H1 (cell line): ENCODE measurements around the gene SH3RF3. TPM values are rescaled to one million over a fixed set of nuclear protein-coding genes. Genes with fewer than 3 reads are reported as not detected.

Experiments used
- CTCF ChIA-PET: fragments of 300-600 bp; sonication (Branson Sonifier 250); formaldehyde crosslinking; loops from one replicate; lab custom pipeline; 2021; ENCODE audit not compliant: partially characterized antibody; lab: Charles Lee
- POLR2A ChIA-PET: fragments of 300-600 bp; sonication (Branson Sonifier 250); formaldehyde crosslinking; loops from one replicate; lab custom pipeline; 2021; ENCODE audit warnings: inconsistent platforms; ENCODE audit not compliant: partially characterized antibody; lab: Charles Lee
- DNase-seq, 2 experiments: peaks; one replicate each; pipeline versions ENCODE4 v3.0.0 to v3.0.0-alpha.2; 2010 to 2022; ENCODE audit warnings: low spot score in 2 of 2, low read depth in 1 of 2, mixed read lengths in 1 of 2
- FAIRE-seq: peaks from 2 replicates; lab custom pipeline; 2011; peaks lifted over from hg19 to GRCh38; lab: Jason Lieb, UNC
- H2AFZ ChIP-seq: 2 replicates; pipeline ENCODE4 v1.8.1; 2012; ENCODE audit warnings: low read length, inconsistent platforms
- H2AK5ac ChIP-seq: 2 replicates; pipeline ENCODE4 v1.6.1; 2013; ENCODE audit warnings: low read depth, low read length
- H2BK120ac ChIP-seq: replicated peaks from 2 replicates; pipeline ENCODE3; 2013; ENCODE audit warnings: low read depth, low read length, inconsistent platforms
- H2BK12ac ChIP-seq: 2 replicates; pipeline ENCODE4 v1.6.1; 2013; ENCODE audit warnings: low read depth, low read length
- H2BK15ac ChIP-seq: 2 replicates; pipeline ENCODE4 v1.6.1; 2013; ENCODE audit warnings: low read length
- H2BK20ac ChIP-seq: 2 replicates; pipeline ENCODE4 v1.6.1; 2013; ENCODE audit warnings: low read length
- H2BK5ac ChIP-seq: 2 replicates; pipeline ENCODE4 v1.6.1; 2013; ENCODE audit warnings: low read depth, low read length
- H3K14ac ChIP-seq: 2 replicates; pipeline ENCODE4 v1.6.1; 2013; ENCODE audit warnings: inconsistent platforms; ENCODE audit not compliant: insufficient read length
- H3K18ac ChIP-seq: 2 replicates; pipeline ENCODE4 v1.6.1; 2013; ENCODE audit warnings: low read length; ENCODE audit errors: extremely low read depth
- H3K23ac ChIP-seq: 2 replicates; pipeline ENCODE4 v1.6.1; 2013; ENCODE audit warnings: inconsistent platforms; ENCODE audit not compliant: insufficient read length
- H3K23me2 ChIP-seq: 2 replicates; pipeline ENCODE4 v1.6.1; 2013; ENCODE audit warnings: low read depth, low read length
- H3K27ac ChIP-seq: 2 replicates; pipeline ENCODE4 v1.6.1; 2011; ENCODE audit warnings: low read depth, low read length, inconsistent platforms
- H3K27me3 ChIP-seq, 4 experiments: replicated peaks in 1 of 4; 1 replicate in 1 of 4; 2 replicates in 3 of 4; pipeline versions ENCODE4 v1.6.1 to v1.8.1; 2011 to 2013; ENCODE audit warnings: low read length in 3 of 4, mild to moderate bottlenecking in 3 of 4, inconsistent platforms in 2 of 4, mixed read lengths in 2 of 4, moderate library complexity in 1 of 4; ENCODE audit not compliant: control insufficient read depth in 3 of 4, insufficient read depth in 3 of 4; ENCODE audit errors: extremely low read depth in 1 of 4
- H3K36me3 ChIP-seq, 4 experiments: 2 replicates each; pipeline versions ENCODE4 v1.6.1 to v1.8.1; 2011 to 2013; ENCODE audit warnings: mild to moderate bottlenecking in 4 of 4, low read length in 3 of 4, moderate library complexity in 2 of 4, control low read depth in 1 of 4, inconsistent platforms in 1 of 4; ENCODE audit not compliant: insufficient read depth in 4 of 4, control insufficient read depth in 2 of 4
- H3K4ac ChIP-seq: replicated peaks from 2 replicates; pipeline ENCODE3; 2013; ENCODE audit warnings: low read length, low read depth, mixed read lengths, inconsistent platforms; ENCODE audit not compliant: insufficient read length
- H3K4me1 ChIP-seq, 4 experiments: replicated peaks in 1 of 4; 1 replicate in 1 of 4; 2 replicates in 3 of 4; pipeline versions ENCODE4 v1.6.1 to v1.8.1; 2011 to 2013; ENCODE audit warnings: low read length in 3 of 4, inconsistent platforms in 2 of 4, mixed read lengths in 1 of 4; ENCODE audit not compliant: insufficient read depth in 4 of 4, control insufficient read depth in 3 of 4
- H3K4me2 ChIP-seq, 2 experiments: 2 replicates each; pipeline versions ENCODE4 v1.6.1 to v1.8.1; 2011 to 2013; ENCODE audit warnings: low read depth in 2 of 2, low read length in 2 of 2, control low read depth in 1 of 2, inconsistent platforms in 1 of 2, mild to moderate bottlenecking in 1 of 2; ENCODE audit not compliant: insufficient read depth in 1 of 2
- H3K4me3 ChIP-seq, 4 experiments: fragments of 200-600, 300-600 bp in 1 of 4; sonication (generic), shearing (Covaris generic), sonication (Bioruptor Twin) in 1 of 4; 2 replicates each; pipeline versions ENCODE4 v1.5.1 to v1.8.1; 2011 to 2016; ENCODE audit warnings: low read length in 4 of 4, low read depth in 3 of 4, control low read depth in 2 of 4, inconsistent platforms in 2 of 4, mild to moderate bottlenecking in 2 of 4, mixed read lengths in 1 of 4, moderate library complexity in 1 of 4; ENCODE audit not compliant: insufficient read depth in 2 of 4; ENCODE audit errors: extremely low read depth in 1 of 4
- H3K56ac ChIP-seq: replicated peaks from 2 replicates; pipeline ENCODE3; 2013; ENCODE audit warnings: low read depth, mild to moderate bottlenecking, mixed read lengths, low read length, inconsistent platforms; ENCODE audit not compliant: insufficient read length
- H3K79me1 ChIP-seq: 2 replicates; pipeline ENCODE4 v1.6.1; 2013; ENCODE audit warnings: low read depth, low read length, control low read depth
- H3K79me2 ChIP-seq, 2 experiments: 2 replicates each; pipeline versions ENCODE4 v1.6.1 to v1.8.1; 2012 to 2013; ENCODE audit warnings: low read length in 2 of 2, mild to moderate bottlenecking in 2 of 2, inconsistent platforms in 1 of 2; ENCODE audit not compliant: insufficient read depth in 2 of 2, control insufficient read depth in 1 of 2
- H3K9ac ChIP-seq, 4 experiments: replicated peaks in 1 of 4; 1 replicate in 1 of 4; 2 replicates in 3 of 4; pipeline versions ENCODE4 v1.6.1 to v1.8.1; 2011 to 2013; ENCODE audit warnings: low read depth in 3 of 4, low read length in 3 of 4, control low read depth in 2 of 4, mild to moderate bottlenecking in 2 of 4, moderate library complexity in 2 of 4, inconsistent platforms in 1 of 4; ENCODE audit errors: extremely low read depth in 1 of 4
- H3K9me3 ChIP-seq, 2 experiments: 2 replicates each; pipeline versions ENCODE4 v1.6.1 to v1.8.1; 2012 to 2013; ENCODE audit warnings: mild to moderate bottlenecking in 2 of 2, moderate library complexity in 2 of 2, control low read depth in 1 of 2, inconsistent platforms in 1 of 2, low read depth in 1 of 2, low read length in 1 of 2, mixed read lengths in 1 of 2; ENCODE audit not compliant: insufficient read depth in 2 of 2
- H4K20me1 ChIP-seq, 2 experiments: replicated peaks in 1 of 2; 2 replicates each; pipeline versions ENCODE3 to v1.8.1; 2011 to 2013; ENCODE audit warnings: inconsistent platforms in 2 of 2, low read length in 2 of 2, mild to moderate bottlenecking in 1 of 2; ENCODE audit not compliant: insufficient read depth in 2 of 2, control insufficient read depth in 1 of 2
- H4K5ac ChIP-seq: 2 replicates; pipeline ENCODE4 v1.6.1; 2013; ENCODE audit warnings: low read length, low read depth, mixed read lengths, inconsistent platforms; ENCODE audit not compliant: insufficient read length
- H4K8ac ChIP-seq: 2 replicates; pipeline ENCODE4 v1.8.0; 2013; ENCODE audit warnings: mild to moderate bottlenecking, moderate library complexity, low read length, inconsistent platforms; ENCODE audit not compliant: insufficient read depth; ENCODE audit errors: extremely low read depth
- H4K91ac ChIP-seq: replicated peaks from 2 replicates; pipeline ENCODE3; 2013; ENCODE audit warnings: low read length, mixed read lengths, inconsistent platforms; ENCODE audit not compliant: insufficient read length
- CBX8 ChIP-seq: fragments of 300-800, 300-1000 bp; sonication (generic); IDR thresholded peaks from 2 replicates; pipeline ENCODE4 v1.7.1; 2016; ENCODE audit warnings: low read depth, low read length, borderline replicate concordance
- CHD1 ChIP-seq: IDR thresholded peaks from 2 replicates; pipeline ENCODE4 v1.6.1; 2012; ENCODE audit warnings: low read depth, low read length, improper control_type of control experiment
- EGR1 ChIP-seq: IDR thresholded peaks from 2 replicates; pipeline ENCODE4 v1.6.1; 2011; ENCODE audit warnings: low read depth, low read length, borderline replicate concordance
- HDAC2 ChIP-seq, 2 experiments: fragments of 300-600 bp in 1 of 2; sonication (generic) in 1 of 2; IDR thresholded peaks; 2 replicates each; pipeline ENCODE4 v1.6.1; 2011 to 2012; ENCODE audit warnings: low read depth in 2 of 2, low read length in 2 of 2, mild to moderate bottlenecking in 2 of 2, moderate library complexity in 2 of 2, borderline replicate concordance in 1 of 2, inconsistent platforms in 1 of 2
- HDAC6 ChIP-seq: IDR thresholded peaks from one replicate; pipeline ENCODE4 v1.7.1; 2012; ENCODE audit warnings: low read depth, mild to moderate bottlenecking, inconsistent platforms, low read length, moderate library complexity
- POU5F1 ChIP-seq: IDR thresholded peaks from 2 replicates; pipeline ENCODE4 v1.6.1; 2011; ENCODE audit warnings: low read depth, mild to moderate bottlenecking, low read length, moderate library complexity
- SIX5 ChIP-seq: IDR thresholded peaks from 2 replicates; pipeline ENCODE4 v1.6.1; 2011; ENCODE audit warnings: mild to moderate bottlenecking, low read depth, low read length
- SRF ChIP-seq: IDR thresholded peaks from 2 replicates; pipeline ENCODE4 v1.6.1; 2011; ENCODE audit warnings: mild to moderate bottlenecking, low read depth, low read length, moderate library complexity
- TBP ChIP-seq: IDR thresholded peaks from 2 replicates; pipeline ENCODE4 v1.6.1; 2011; ENCODE audit warnings: low read depth, low read length, improper control_type of control experiment
- WGBS, 2 experiments: shearing (Covaris generic) in 1 of 2; methylation state at CpG; one replicate each; pipeline versions ENCODE4 v1.1.6 to v1.1.7; 2013 to 2015; ENCODE audit warnings: low lambda C conversion rate in 2 of 2, mixed read lengths in 2 of 2, inconsistent platforms in 1 of 2, low coverage in 1 of 2, missing lambda C conversion rate in 1 of 2; ENCODE audit not compliant: insufficient replicate concordance in 2 of 2, insufficient coverage in 1 of 2, insufficient read length in 1 of 2; ENCODE audit errors: extremely low coverage in 1 of 2, missing lambda C conversion rate in 1 of 2; 5-methylcytosine and 5-hydroxymethylcytosine counted together
- polyA plus RNA-seq, 7 experiments: library from polyadenylated mRNA; depleted of rRNA in 3 of 7; stranded (reverse) in 5 of 7; unstranded in 2 of 7; fragments of >200 nt in 5 of 7; fragments of 200-250 nt in 2 of 7; gene quantifications; 1 replicate in 5 of 7; 2 replicates in 1 of 7; 4 replicates in 1 of 7; pipeline versions ENCODE4 v1.2.1 to v1.2.3, GENCODE V29; 2011 to 2013; ENCODE audit warnings: missing spikeins in 2 of 7, mixed read lengths in 2 of 7
- total RNA-seq: library from RNA; stranded (reverse); fragmentation: NEBNext Ultra II Directional; extraction: Animal tissue kit (Norgen Biotek cat#: 25700); gene quantifications from 2 replicates; pipeline ENCODE4 v1.2.1, GENCODE V29; 2021

SH3RF3 gene
- total and polyA plus RNA-seq, 2 of the 8 experiments (the other 6 are each of a cell fraction or from before 2014, with no cell fraction given) = 0.11 to 0.65 TPM

DNA sequence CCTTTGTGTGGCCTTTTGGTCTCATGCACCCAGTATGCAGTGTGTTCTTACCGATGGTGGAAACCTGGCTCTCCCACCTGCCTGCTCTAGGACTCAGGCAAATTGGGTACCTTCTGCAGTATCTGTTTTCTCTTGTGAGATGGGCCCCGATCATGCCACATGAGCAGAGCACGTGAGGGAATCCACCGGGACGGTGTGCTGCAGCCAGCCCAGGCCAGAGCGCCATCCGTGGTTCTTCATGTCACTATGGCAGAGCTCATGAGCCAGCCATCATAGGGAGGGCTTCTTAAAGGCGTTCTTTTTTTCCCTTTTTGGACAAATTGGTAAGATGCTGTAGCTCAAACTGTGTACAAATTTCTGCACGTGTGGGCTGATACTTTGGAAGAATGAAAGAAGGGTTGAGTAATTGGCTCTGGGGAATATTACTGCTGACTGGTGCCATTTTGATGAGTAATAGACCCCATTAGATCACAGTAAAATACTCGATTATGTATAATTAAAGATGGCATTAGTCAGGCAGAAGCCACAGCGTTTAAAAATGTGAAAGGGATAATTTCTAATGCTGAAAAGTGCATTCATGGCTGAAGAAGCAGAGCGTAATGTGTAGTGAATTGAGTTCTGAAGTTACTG, 19.2 kb downstream of the SH3RF3 start:
- Histone ChIP-seq H4K5ac (no peak overlapping the region), H3K4me1 (no peaks in the 10 kb centered on the region), H3K27me3 (no peaks in the 10 kb centered on the region), H2BK15ac (no peak overlapping the region), H2AFZ (no peak overlapping the region), H3K9me3 (no peaks in the 10 kb centered on the region), H2BK12ac (no peak overlapping the region), H3K18ac (no peak overlapping the region), H3K79me1 (no peaks in the 10 kb centered on the region), H3K14ac (no peak overlapping the region), H2AK5ac (no peak overlapping the region), H3K56ac (no peak overlapping the region), H3K27ac (no peak overlapping the region), H3K23me2 (no peaks in the 10 kb centered on the region), H2BK20ac (no peak overlapping the region), H3K9ac (no peak overlapping the region), H3K4me2 (no peak overlapping the region), H2BK120ac (no peak overlapping the region), H4K91ac (no peak overlapping the region), H4K8ac (no peak overlapping the region), H3K79me2 (no peaks in the 10 kb centered on the region), H2BK5ac (no peak overlapping the region), H3K4me3 (no peak overlapping the region), H3K23ac (no peak overlapping the region), H4K20me1 (no peaks in the 10 kb centered on the region), H3K4ac (no peak overlapping the region), H3K36me3 (no peaks in the 10 kb centered on the region)
- POLR2A ChIA-PET = no interaction called here
- FAIRE-seq (no peak), DNase-seq (no peak)
- WGBS, 2 experiments = 85% methylated on average over 12 of the region's 12 CpGs; no CpG with 5 or more reads in 1 of the 2 experiments
- CTCF ChIA-PET = interaction anchor here (1.0 to 1.1 kb wide), 4 partner anchors 13 to 362 kb away, joined by 3 read pairs; no protein-coding TSS in a partner anchor
- TF ChIP-seq TBP = no peak
- no peak for TF ChIP-seq SRF
- TF ChIP-seq HDAC6 = no peak
- TF ChIP-seq HDAC2 (IDR thresholded peaks at IDR 0.05; ENCODE audit: borderline replicate concordance in 1 of 2, low read depth in 2 of 2, low read length in 2 of 2) = no peak
- no peak for TF ChIP-seq POU5F1
- TF ChIP-seq CHD1 = no peak
- no peak for TF ChIP-seq SIX5
- no peak for TF ChIP-seq CBX8
- TF ChIP-seq EGR1 = no peak
